ENCODE data around the gene TNP2.

The TNP2 gene

GRCh38 chr16:11276896-11277593 is 7.9 kb upstream of the TNP2 start:
- DNase-seq (ENCODE audit: low read depth) = no peak

DNA sequence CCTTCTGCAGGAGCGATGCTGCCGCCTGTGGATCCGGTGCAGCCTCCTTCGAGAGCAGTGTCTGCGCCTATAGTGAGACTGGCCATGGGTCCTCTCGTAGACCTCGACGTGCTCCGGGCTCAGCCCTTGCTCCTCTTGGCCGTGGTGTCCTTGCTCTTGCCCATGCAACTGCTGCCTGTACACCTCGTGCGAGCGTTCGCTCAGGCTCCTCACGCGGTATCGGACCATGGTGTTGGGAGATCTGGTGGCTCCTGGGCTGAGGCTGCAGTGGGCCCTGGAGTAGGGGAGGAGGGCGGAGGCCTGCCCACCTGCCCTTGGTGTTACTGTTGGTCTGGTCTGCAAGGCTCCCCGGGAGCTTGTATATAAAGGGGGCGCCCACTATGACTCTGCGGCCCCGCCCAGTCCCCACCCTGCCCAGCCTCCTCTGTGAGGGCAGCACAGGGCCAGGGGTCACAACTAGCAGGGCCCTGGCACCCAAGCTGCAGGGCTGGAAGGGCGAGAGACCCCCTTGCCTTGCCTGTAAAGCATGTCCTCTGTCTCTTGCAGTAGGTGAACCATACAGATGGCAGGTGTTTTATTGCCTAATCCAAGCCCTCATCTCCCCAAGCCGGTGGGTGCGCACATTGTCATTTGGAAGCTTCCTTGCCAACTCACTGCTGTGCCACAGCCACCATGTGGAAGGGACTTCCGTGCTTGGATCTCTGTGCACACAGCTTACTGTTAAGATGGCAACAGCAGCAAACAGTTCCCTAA is 7.2 kb upstream of the TNP2 start, which contains the start of gene PRM2:
Gene PRM2 (minus strand): TSS at position 338 of the 753 bp plus-strand sequence. CDS start 110 bp downstream, at position 228.
- DNase-seq (ENCODE audit: low read depth) = no peak

GRCh38 chr16:11274964-11275363 is 5.8 kb upstream of the TNP2 start:
- DNase-seq (ENCODE audit: low read depth) = no peak

GRCh38 chr16:11273721-11274324 is 4.7 kb upstream of the TNP2 start:
- no peak for DNase-seq (ENCODE audit: low read depth)

DNA sequence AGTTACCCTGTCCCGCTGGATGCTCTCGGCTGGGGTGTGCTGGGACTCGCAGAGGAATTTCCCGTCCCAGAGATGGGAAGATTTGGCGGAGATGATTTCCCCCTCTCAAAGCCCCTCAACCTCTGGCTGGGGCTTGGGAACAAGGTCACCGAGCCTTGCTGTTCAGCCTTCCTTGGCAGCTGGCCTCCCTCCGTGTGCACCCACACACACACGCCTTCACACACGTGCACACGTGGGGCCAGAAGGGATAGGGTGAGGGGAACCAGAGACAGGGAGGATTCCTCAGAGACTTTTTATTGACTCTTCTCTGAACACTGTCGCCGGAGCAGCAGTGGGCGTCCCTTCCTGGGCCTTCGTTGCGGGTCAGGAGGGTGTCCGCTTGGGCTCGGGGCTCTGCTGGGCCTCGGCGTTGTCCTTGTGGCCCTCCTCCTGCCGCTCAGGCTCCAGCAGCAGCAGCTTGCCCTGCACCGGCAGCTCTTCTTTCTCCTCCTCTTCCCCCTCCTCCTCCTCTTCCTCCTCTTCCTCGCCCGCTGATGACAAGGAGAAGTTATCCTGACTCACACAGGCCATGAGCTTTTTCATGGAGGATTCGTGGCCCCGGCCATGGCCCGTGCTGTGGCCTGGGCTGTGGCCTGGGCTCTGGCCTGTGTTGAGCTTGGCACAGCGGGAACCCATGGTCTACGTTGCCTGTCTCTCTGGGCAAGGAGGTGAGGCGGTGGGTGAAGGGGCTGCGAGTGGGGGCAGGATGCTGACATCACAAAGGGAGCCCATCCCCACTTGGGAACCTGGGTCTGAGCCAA is 4.0 kb upstream of the TNP2 start, which contains the start of gene PRM3:
Gene PRM3 (minus strand): TSS at position 709 of the 800 bp plus-strand sequence. CDS start 34 bp downstream, at position 675.
- no peak for DNase-seq (ENCODE audit: low read depth)

DNA sequence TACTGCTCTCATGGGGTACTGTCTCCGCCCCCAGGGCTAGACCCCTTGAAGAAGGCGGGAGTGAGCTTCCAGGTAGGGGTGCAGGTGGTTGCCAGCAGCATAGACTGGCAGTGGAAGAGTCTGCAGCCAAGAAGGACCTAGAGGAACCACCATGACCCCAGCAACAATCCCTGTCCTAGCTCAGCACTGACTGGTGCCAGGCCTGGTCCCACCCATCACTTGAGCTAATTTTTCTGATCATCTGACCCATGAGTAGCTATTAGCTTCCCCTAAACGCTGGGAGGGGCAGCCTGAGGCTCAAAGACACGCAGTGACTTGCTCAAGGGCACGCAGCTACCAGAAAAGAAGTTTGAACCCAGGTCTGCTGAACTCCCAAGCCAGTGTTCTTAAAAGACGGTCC is 3.4 kb upstream of the TNP2 start:
- DNase-seq (ENCODE audit: low read depth) = no peak

GRCh38 chr16:11271610-11272009 is 2.5 kb upstream of the TNP2 start:
- no peak for DNase-seq (ENCODE audit: low read depth)

DNA sequence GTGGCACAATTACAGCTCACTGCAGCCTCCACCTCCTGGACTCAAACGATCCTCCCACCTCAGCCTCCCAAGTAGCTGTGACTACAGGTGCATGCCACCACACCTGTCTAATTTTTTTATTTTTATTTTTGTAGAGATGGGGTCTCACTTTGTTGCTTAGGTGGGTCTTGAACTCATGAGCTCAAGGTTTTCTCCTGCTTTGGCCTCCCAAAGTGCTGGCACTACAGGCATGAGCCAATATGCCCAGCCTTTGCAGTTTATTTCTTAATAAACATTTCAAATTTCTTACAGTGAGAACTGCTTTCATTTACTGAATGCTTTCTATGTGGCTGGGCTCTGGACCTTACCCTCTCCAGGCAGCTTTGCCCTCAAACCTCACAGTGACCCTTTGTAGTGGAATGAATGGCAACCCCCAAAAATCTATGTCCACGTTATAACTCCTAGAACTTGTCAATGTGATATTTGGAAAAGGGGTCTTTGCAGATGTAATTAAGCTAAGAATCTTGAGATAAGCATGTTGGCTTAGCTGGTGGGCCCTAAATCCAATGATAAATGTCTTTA is 1.6 kb upstream of the TNP2 start:
- DNase-seq (ENCODE audit: low read depth) = no peak

- DNase-seq (ENCODE audit: low read depth) = no peak
These were observed 4.0 kb downstream of the TNP2 start for GRCh38 chr16:11265124-11265523.

DNA sequence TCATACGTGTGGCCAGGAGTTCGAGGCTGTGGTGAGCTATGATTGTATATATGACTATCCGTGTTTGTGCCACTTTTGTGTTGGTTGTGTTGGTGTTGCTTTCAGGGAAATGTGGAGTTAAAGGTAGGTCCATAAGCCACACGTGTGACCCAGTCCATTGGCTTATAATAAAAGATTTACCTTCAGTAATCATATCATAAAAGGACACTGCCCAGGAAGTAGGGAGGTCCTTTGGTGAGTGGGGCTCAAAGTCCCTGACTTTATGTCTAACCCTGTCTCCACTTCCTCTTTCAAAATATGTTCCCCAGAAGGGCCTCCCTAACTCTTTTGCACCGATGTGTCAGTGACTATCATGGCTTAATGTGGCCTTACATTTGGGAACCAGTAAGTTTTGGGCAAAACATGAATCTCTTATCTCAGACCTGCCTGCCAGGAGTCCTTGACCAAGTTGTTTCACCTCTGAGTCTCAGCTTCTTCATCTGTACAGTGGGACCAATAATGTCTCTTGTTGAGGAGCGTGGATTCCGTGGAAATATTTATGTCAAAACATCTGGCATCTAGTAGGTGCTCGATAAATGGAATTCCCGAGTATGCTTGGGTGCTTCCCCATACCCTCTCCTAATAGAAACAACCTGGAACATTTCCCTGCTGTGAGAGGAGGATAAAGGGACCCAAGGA is 4.8 kb downstream of the TNP2 start:
- DNase-seq (ENCODE audit: low read depth) = no peak

DNA sequence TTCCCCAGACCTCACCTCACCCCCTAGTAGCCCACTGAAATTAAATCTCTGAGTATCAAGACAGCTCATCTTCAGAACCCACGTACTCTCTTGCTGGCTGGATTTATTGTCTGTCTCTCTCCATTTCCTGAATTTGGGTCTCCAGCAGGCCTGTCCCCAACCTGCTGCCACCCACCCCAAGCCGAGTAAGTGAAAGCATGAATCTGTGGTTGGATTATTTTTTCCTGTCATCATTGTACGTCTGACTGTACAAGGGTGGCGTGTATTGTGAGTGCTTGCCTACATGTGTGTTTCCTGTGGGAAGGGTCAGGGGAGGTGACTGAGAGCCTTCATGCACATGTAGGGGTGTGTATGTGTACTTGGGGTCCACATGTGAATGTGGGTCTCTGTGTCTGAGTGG is 5.4 kb downstream of the TNP2 start:
- no peak for DNase-seq (ENCODE audit: low read depth)

GRCh38 chr16:11262915-11263314 is 6.2 kb downstream of the TNP2 start:
- no peak for DNase-seq (ENCODE audit: low read depth)

DNA sequence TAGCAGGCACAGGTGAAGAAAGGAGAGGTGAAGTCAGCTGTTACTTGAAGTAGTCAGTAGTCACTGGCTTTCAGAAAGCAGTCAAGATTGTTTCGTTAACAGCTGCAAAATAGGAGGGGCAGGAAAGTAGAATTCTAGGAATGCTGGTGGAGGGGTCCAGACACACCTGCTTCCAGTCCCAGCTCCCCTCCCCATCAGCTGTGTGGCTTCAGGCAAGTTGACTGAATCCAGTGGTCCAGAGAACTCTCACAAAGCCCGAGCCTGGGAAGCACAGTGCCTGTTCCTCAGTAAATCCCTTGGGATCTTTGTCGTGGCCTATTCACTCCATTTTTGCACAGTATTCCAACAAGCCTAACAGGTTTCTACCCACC is 8.5 kb downstream of the TNP2 start:
- DNase-seq (ENCODE audit: low read depth) = no peak

DNA sequence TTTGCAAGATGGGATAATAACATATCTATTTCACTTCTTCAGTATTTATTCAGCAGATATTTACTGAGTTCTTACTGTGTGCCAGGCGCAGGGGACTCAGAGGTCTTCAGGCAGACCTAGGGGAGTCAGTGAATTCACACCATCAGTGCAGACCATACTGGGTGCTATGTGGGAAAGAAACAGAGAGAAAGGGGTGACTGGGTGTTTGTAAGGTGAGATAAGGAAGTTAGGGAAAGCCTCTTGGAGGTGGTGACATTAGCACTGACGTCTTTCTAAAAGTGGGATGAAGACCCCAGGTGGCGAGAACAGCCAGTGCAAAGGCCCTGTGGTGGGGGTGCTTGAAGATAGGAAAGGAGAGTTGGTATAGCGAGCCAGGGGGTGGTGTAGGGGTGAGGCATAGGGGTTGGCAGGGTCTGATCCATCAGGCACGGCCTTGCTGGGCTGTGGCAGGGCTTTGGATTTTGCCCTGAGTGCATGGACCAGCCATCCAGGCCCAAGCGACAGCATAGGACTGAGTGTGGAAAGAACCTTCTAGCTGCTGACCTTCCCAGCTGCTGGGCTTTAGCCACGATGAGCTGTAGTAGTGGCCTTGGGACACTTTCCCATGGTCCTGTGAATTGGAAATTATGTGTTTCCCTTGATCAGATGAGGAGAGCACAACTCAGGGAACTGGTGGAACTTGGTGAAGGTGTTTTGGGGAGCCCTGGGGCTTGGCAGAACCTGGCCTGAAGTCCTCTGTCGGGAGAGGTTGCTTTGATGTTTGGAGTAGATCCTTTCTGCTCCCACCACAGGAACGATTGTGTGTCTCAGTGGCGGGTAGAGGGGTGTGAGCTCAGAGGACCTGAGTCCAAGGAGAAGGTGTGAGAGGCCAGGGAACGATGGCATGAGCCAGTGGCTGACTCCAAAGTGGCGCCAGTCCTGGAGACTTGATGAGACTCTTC is 9.2 kb downstream of the TNP2 start:
- DNase-seq (ENCODE audit: low read depth) = no peak

DNA sequence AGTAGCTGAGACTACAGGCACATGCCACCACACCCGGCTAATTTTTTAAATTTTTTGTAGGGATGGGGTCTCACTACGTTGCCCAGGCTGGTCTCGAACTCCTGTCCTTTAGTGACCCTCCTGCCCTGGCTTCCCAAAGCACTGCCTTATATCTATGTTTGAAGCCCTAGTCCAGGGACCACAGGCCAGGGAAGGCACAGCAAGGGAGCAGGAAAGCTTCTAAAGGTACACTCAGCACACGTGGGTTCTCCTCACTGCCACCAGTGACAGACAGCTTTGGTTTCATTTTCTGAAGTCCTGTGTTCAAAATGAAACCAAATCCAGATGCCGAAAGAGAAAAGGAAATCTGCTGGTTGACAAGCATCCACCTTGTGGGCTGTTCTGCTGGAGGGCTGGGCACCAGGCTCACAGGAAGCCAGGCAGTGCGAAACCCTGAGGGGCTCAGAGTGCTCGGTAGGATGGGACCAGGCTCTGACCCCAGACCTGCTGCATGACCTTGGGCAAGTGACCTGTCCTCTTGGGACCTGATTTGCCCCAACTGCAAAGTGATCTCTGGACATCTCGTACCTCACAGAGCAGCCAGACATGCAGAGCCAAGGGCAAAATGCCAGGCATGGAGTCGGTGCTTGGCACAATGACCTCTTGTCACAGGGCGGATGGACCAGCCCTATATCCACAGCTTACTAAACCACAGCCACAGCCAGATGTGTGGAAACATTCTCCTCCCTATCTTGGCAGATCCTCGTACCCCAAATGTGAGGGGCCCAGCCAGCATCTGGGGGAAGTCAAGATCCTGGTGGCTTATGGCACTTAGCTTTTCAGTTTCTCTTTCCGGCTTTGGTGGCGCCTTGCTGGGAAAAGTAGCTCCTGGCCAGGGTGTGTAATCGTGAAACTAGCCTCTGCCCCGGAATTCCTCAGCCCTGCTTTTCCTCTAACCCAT is 10.3 kb downstream of the TNP2 start:
- DNase-seq (ENCODE audit: low read depth) = peak; percentile 41

DNA sequence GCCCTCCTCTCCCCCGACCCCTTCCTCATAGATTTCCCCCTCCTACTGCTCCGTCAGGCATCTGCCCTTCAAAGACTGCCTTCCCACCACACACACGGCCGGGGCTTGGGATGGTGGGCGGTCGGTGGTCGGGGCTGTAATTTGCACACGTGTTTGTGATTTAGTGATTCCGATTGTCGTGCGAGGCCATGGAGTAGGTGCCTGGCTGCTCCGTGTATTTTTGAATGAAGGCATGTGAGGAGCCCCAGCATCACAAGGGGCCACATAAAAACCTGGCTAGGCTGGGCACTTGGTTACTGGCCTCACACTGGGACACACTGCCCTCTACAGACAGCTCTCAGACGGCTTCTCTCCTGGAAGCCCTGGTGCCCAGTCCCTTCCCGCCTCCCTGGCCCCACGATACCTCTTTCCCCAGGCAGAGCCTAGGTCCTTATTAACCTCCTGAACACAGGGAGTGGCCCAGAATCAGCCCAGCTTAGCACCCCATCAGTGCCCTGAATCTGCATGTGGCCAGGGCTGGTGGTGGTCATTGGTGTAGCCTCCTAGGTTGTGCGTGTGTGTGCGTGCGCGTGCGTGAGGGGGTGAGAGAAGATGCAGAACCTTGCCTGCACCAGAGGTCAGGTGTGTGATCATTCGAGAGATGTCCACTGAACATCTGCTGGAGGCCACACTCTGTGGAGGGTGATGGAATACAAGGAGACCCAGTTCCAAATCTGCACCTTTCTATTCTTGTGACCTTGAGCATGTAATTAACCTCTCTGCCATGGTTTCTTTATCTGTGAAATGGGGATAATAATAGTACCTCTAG is 11.8 kb downstream of the TNP2 start:
- DNase-seq (ENCODE audit: low read depth) = peak; percentile 74

DNA sequence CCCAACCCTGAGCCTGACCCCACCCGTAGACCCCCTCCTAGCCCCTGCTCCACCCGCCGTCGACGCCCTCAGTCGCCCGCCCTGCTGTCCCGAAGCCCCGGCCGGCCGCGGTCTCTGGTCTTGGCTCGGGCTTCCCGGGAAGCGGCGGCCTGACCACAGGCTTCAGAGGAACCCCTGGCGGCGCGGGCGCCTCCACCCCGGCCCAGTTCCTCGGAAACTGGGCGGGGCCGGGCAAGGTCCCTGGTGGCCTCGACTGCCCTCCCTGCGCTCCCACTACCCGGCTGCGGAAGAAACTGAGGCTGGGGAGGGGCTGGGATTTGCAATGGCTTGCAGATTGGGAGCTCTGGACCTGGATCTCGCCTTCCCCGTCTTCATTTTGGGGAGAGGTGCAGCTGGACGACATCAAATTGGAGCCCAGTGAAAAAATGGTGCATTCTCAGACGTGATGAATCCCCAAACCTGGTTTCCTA is 12.4 kb downstream of the TNP2 start:
- peak; percentile 52 for DNase-seq (ENCODE audit: low read depth)
